Tibial nerve (tissue), 3 donors: ENCODE results near the gene FBXO2.

Source experiments
- EP300 ChIP-seq, 2 donors: sonication (generic); formaldehyde crosslinking; IDR thresholded peaks; one replicate each; pipeline ENCODE4 v1.6.1; 2017; ENCODE audit warnings: antibody characterized with exemption in 2 of 2, mild to moderate bottlenecking in 1 of 2
- POLR2A ChIP-seq, 2 donors: fragments of 450-650 bp; IDR thresholded peaks; one replicate each; pipeline ENCODE4 v1.6.1; 2017; ENCODE audit warnings: antibody characterized with exemption in 2 of 2, mild to moderate bottlenecking in 2 of 2, moderate library complexity in 2 of 2

DNA sequence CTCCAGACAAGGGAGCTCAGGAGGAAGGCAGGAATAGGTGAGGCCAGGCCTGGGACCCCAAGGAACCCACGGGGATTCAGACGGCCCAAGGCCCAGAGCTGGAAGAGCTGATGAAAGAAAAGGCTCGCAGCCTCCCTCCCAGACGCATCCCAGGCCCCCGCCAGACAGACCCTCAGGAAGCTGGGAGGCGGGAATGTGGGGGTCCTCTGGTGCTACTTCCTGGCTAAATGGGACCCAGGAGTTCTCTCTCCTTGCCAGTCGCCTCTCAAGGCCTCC is 430 bp downstream of the FBXO2 start:
- TF ChIP-seq POLR2A (IDR thresholded peaks at IDR 0.05) (no peak), EP300 (IDR thresholded peaks at IDR 0.05) (no peak)
